T-helper 1 cell (primary cell): ENCODE results near the gene PITPNM3.
"Not testable (repeated sequence)": the region's sequence is repeated elsewhere in the genome, so short reads cannot be mapped to it uniquely, and the experiment has no call there.

ENCODE experiments used
- DNase-seq, 5 donors: peaks; one replicate each; pipeline ENCODE4 v3.0.0-alpha.2; 2012 to 2020

Gene PITPNM3

DNA sequence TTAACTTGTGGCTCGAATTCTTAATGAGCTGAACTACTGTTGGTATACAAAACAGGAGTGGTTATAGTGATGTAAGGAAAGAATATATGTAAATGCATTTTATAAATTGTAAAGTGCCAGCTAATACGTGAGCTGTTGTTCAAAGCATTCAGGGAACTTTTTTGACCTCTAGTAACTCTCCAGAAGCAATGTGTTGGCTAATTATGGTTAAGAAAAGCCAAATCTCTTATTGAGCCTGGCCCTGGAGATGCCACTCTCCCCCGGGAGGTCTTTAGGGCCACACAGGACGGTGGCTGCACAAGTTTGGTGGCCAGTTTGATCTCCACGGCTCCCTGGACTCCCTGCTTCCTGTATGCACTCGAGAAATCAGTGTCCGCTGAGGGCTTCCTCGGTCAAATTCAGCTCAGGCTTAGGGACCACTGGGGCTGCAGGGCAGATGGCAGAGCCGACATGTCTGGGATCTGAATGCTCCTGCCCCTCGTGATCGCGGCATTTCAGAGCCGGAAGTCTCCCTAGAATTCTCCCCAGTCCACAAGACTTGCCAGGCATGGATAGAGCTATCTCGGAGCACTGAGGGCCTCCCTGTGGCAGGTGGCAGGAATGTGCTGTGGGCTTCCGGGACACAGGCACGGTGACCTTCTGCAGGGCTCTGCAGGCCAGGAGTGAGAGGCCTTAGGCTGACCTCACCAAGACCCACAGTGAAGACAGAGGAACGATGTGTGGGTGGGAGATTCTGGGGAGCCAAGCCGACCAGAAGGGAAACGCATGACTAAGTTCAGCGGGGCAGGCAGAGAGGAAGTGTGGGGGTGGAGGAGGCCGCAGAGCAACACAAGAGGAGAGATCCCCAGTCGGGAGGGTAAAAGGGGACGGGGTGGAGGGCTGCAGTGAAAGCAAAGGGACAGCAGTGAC lies 18.6 kb upstream of the PITPNM3 start:
- DNase-seq: peak in 1 of 5 donors; percentile 29

DNA sequence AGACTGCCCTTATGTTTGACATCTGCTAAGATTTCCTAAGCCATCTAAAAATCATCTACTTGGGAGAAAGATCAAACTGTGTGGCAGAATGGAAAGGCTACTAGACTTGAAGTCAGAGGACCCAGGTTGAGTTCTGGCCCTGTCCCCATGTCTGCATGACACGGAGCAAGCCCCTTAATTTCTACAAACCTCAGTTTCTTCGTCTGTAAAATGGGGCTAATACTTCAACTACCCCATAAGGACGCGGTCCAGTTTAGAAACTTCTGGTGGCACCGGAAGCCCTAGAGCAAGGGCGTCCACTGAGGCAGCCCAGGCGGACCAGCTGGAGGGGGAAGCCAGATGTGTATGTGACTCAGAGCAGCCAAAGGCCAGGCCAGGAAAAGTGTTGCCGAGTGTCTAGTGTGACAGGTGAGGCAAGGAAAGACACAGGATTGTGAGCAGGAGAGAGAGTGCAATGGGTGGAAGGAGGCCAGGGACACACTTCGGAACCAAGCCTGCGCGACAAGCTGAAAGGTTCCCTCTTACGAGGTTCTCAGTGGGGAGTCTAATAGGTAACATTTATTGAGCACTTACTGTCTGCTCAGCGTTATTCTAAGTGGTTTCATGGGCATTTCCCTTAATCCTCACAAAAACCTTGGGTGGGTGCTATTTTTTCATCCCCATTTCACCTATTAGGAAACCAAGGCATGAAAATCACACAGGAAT lies 17.8 kb upstream of the PITPNM3 start:
- DNase-seq: no peak

DNA sequence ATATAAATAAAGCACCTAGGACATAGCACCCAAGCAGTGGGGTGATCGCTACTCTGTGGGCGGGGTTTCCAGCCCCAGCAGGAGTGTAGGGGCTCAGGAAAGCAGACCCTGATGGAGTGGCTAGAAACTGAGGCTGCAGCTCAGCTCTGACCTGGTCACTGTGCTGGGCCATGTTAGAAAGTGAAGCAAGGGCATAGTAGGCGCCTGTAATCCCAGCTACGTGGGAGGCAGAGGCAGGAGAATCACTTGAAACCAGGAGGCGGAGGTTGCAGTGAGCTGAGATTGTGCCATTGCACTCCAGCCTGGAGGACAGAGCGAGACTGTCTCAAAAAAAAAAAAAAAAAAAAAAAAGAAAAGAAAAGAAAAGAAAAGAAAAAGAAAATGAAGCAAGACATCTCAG lies 17.1 kb upstream of the PITPNM3 start:
- not testable (repeated sequence) for DNase-seq

DNA sequence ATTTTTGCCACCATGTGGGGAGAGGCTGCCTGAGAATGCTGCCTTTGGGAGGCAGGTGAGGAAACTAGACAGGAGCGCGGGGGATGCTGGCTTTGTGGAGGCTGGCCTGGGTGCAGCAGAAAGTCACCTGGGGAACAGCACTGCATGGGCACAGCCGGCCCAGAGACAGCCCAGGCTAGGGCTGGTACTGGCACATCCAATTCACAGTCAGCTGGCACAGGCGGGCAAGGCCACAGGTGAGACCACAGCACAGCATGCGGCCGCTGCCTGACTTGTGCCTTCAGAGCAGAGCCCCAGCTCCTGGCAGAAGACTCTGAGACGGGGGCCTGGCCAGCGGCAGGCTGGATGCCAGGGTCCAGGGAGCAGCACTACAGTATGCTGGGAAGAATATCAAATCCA lies 16.6 kb upstream of the PITPNM3 start:
- no peak for DNase-seq

DNA sequence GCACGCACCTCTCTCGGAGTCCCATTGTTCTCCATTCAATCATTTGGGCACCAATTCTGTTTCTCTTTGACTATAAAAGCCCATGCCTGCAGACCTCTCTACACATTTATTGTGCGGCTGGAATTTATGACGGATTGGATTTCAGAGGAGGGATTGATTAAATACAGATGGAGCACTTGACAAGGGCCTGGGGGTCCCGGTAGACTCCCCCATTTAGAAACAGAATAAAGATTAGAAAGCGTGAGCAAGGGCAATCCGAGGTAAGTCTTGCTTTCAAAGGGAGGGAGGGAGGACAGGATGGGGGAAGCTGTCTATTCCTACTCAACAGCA lies 15.1 kb upstream of the PITPNM3 start:
- no peak for DNase-seq

DNA sequence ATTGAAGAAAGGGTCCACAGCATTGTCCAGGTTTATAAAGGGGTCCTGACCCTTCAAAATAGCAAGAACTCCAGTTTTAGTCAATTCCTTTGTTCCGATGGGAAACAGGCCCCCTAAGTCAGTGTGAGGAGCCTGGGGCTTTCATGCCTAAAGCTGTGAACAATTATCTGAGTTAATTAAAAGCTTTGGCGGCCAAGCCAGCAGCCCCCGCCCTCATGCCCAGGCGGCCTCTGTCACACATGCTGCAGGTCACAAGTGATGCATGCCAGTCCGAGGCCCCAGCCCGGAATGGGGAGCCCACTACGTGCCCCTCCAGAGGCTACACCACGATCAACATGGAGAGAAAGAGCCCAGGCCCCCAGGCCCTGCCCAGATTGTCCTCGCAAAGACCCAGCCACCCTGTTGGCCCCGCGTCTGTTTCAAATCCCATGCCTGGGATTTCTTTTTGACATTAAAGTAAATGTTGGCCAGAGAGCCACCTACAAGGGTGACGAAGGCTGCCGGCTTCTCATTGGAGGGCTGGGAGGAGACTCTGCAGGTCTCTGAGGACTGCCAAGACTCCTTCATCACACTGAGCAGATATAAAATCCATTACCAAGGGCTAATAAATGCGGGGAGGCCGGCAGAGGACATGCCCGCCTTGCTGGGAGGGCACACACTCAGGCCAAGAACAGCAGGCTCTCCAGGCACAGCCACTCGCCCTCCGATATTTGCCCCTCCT lies 14.5 kb upstream of the PITPNM3 start:
- DNase-seq: no peak

DNA sequence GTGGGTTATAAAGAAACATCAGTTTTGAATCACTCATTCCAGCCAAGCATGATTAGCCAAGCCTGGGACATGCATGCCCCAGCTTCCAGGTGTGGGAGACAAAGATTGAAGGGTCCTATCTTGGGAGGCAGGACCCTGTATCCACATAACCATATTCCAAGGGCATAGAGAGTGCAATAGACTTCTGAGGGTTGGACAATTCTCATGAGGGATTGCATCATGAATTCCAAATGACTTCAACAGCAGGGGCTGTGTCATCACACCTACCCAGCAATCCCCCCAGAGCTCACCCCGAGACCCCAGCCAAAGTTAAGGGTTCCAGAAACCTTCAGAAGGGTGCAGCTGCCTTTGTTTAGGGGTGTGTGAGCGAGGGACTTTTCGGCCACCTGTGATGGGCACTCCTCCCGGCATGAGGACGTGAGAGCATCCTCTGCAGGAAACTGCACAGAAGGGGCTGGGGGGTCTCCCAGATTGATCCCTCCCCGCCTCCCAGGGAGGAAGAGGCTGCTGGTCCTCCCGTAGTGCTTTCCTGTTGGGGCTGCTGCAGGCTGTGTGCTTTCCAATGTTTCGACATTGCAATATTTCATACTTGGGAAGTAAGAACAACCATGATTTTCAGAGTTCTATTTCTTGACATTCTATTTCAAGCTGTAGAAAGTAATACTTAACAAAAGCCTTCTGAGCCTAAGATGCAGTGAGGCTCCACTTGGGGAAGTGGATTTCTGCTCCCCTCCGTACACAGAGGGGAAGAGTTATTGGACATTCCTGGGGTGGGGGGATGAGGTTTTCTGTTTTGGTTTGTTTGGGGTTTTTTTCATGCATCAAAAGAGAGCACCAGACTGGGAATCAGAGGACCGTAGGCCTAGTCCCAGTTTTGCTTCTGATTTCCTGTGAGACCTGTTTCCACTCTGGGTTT lies 13.3 kb upstream of the PITPNM3 start:
- DNase-seq: no peak

DNA sequence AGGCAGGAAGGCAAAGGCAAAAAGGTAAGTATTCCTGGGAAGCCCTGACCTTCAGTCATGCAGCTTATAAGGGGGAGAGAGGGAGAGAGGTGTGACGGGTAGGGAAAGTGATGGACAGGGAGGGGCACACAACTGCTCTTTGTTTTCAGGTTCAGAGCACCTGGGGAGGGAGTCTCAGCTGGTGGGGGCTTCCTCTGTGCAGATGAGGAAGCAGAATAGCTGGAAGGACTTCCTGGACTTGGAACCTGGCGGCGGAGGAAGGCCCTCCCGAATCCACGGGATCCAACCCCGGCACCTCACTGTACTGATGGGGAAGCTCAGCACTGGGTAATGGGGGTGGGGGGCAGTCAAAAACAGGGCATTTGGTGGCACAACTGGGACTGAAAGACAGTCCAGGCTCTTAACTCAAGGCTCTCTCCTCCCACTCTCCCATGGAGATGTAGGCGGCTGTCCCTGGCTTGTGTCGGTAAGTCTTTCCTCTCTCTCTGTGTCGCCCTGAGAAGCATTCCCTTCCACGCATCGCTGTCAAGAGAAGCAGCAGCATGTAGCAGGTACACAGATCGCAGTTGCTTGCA lies 11.9 kb upstream of the PITPNM3 start:
- no peak for DNase-seq

DNA sequence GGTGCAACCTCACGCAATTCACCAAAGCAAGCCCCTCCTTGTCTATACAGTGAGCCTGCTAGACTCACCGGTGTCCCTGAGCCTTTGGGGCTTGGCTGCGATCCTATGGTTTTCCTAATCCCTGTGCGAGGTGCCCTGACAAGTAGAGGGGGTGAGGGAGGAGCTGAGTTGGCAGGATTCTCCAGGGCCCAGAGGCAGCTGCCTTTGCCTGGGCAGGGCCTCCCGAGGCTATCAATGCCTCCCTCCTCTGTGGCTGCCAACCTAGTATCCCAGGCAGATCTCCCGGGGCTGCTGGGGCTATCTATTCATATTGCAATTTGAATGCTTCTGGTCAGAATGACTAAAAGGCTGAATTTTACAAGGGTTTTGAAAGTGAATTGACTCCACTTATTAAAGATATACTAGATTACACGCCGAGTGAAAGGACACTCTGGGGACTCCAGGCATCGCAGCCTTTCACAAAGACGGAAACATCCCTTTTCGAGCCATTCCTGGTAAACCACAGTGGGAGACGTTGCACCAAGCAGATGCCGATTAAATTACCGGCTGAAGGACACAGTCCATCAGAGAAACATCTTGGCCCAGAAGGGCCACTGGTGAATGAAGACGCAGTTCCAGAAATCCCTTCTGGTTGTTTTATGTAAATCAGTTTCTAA lies 11.3 kb upstream of the PITPNM3 start:
- DNase-seq: no peak

DNA sequence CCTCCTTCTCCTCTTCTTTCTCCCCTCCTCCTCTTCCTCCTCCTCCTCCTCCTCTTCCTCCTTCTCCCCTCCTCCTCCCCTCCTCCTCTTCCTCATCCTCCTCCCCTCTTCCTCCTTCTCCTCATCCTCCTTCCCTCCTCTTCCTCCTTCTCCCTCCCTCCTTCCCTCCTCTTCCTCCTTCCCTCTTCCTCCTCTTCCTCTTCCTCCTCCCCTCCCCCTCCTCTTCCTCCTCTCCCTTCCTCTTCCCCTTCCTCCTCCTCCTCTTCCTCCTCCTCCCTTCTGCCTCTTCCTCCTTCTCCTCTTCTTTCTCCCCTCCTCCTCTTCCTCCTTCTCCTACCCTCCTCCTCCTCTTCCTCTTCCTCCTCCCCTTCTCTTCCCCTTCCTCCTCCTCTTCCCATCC lies 5.1 kb upstream of the PITPNM3 start:
- DNase-seq: no peak

DNA sequence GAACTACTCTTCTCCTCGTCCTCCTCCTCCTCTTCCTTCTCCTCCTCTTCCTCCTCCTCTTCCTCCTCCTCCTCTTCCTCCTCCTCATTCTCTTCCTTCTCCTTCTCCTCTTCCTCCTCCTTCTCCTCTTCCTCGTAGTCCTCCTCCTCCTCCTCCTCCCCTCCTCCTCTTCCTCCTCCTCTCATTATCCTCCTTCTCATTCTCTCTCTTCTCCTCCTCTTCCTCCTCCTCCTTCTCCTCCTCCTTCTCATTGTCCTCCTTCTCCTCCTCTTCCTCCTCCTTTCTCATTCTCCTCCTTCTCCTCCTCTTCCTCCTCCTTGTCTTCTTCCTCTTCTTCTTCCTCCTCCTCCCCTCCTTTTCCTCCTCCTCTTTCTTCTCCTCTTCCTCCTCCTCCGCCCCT lies 4.1 kb upstream of the PITPNM3 start:
- DNase-seq: no peak

DNA sequence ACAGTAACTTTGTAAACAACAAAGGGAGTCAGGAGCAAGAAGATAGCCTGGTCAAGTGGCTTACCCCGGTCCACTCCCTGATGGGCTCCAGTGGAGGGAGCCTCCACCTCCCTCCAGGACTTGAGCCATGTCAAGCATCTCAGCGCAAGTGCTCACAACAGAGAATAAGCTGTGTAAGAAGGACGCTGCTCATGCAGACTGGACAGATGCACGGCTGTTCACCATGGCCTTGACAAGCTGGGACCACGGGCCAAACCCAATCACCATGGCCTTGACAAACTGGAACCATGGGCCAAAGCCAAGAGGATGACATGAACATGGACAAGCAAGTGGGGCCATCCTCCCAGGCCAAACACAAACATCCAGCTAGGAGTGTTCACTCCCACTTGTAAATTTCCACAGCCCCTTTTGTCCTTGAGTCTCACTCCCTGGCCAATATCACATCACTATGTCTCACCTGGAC lies 3.4 kb upstream of the PITPNM3 start:
- DNase-seq: no peak

DNA sequence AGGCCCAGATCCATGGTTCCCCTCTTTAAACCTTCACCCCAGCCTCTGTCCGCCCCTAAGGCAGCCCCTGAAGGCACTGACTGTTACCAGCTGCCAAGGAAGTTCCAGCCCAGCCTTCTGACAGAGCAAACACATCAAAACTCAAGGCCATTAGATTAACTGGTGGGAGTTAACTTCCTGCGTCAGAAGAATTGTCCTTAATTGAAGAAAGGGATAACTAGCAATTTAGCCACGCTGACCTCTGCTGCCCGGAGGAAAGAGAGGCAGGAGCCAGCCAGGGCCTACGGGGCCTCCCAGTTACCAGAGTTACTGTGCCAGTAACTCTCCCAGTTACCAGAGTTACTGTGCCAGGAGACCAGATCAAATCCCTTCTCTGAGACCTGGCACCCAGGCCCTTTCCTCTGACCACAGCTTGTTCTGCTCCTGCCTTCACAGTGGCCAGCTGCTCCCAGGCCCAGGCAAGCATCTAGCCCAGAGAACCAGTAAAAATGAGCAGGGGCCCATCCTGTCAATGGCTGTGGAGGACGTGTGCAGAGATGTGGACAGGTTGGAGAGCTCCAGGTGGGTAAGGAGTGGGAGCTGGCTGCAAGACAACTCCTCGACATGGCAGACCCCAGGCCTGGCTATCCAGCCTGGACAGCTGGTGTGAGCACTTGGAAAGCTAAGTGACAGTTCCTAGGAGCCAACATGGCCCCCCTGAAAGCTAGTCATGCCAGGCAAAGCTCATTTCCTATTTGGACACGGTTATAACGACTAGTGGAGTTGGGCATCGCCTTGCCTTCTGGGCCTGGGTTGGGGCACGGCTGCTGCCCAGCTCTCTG lies 2.8 kb upstream of the PITPNM3 start:
- DNase-seq: no peak

DNA sequence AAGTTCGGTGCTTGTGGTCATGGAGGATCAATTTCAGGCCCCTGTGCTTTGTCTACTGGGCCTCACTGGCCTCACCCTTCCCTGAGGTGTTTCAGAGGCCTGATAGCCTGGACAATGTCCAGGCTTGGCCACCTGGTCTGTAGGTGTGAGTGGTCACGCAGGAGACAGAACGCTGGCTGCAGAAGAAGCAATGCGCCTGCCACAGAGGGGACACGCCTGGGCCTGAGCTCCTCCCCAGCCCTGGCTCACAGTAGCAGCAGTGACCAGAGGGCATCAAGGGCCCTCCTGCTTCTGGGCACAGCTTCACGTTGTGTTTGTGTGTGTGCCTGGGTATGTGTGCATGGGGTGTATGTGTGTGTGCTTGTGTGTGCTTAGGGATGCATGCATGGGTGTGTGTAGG lies 1.9 kb upstream of the PITPNM3 start:
- no peak for DNase-seq

DNA sequence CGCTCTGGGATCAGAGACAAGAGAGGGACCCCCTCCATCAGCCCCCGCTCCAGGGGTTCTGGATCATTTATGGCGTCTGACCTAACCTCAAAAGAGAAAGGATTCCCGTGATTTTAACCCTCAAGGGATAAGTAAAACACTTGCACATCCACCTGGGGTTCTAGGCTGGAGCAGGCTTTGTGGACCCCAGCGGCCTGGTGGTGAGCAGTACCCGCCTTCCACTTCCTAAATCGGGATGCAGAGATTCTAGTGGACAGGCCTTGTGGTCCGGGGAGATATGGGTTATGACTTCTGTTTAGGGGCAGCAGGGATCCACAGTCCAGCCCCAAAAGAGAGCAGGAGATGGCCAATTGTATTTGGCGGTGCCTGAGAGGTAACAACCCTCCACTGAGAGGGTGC lies 684 bp upstream of the PITPNM3 start:
- DNase-seq: no peak

DNA sequence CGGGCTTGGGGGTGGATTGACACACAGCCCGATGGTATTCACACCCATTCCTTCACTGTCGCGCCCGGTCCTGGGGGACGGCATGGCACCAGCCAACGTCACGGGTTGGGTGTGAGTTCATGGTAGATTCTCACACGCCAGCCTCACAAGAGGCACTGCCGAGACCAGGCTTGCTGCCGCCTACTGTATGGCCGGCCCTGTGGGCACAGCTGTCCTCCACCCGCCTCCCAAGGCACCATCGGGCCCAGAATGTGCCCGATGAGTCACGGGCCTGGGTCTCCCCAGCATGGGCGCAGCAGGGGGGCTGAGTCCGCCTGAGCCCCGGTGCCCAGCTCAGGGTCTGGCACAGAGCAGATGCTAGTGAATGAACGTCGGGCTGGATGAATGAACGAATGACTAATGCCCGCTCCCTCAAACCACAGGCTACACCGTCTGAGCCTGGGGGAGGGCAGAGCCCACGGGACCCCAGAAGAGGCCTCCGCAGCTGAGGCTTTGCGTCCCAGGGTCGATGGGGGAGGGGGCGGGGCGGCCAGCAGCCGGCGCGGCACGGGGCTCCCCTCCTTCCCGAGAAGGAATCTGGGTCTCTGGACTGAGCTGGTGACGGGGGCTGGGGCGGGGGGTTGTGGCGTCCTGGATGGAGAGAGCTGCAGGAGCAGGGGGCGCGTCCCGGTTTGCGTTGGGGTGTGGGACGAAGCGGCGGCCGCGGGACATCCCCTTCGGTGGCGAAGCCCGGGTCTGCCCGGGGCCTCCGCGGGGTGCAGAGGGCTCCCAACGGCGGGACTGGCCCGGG lies 829 bp downstream of the PITPNM3 start:
- no peak for DNase-seq

DNA sequence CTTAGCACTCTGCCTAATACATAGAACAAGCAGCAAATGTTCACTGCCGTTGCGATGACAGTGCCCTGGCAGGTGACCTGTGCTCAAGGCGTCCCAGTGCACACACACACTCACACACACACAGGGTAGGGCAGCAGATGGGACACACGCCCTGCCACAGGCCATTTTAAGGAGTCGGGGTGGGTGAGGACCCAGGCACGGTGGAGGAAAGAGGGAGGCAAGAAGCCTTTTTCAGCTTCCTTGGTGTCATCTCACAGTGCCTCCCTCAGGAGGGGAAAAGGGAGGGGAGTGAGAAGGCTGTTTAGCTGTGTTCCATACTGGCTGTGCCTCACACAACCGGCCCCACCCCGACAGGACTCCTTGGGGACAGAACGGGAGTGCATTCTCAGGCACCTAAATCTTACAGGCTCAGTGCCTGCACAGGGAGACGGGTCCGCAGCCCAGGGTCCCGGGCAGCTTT lies 1.5 kb downstream of the PITPNM3 start:
- DNase-seq: no peak

DNA sequence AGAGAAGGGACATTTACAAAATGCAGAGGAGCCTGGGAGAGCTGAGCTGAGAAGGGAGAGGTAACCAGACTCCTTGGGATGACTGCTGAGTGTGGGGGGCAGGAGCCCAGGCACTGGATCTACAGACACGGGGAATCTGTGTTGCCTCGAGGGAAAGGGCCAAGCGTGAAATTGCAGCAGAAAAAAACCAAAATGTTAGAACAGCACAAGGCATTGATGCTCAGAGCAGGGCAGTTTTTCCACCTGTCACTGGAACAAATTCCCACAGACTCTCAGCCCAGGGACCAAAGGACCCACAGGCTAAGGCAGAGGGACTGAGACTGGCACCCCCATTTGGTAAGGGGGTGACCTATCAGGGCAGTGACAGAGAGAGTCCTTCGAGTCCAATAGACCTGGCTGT lies 2.0 kb downstream of the PITPNM3 start:
- DNase-seq: no peak

DNA sequence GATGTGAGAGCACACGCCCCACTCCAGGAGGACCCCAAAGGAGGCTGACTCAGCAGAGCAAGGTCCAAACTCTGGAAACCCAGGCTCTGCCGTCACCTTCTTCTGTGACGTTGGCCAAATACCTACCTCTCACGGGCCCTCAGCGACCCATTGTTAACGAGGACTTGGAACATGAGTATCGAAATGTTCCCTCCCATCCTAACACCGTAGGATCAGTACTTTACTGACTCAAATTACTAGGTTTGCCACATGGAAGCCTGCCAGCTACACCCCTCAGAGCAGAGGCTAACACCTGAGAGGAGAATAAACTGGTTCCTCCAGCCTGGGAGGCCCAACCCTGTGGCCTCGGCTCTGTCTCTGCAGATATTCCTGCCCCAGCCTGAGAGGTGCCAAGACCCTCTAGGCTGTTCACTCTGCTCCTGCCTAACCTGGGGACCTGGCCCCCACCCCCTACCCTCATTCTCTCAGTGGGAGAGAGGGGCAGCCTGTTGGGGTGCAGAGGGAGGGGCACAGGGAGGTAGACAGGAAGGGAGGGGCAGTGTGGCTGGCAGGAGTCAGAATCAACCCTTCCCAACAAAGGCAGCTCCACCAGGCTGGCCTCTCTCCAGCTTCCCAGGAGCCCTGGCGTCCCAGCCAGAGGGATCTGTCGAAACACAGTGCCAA lies 4.4 kb downstream of the PITPNM3 start:
- DNase-seq: no peak
